Cardiac septum (tissue), 1 donor: Measurements from ENCODE around the gene UAP1L1. TPM values are rescaled to one million over a fixed set of nuclear protein-coding genes. Genes with fewer than 3 reads are reported as not detected.
"Not testable (repeated sequence)": the region's sequence is repeated elsewhere in the genome, so short reads cannot be mapped to it uniquely, and the experiment has no call there.

Experiments used
- DNase-seq: peaks from one replicate; pipeline ENCODE4 v3.0.0-alpha.2; 2020; ENCODE audit warnings: low spot score
- intact Hi-C: fragments of 100-400 bp; cut with DNase I; formaldehyde crosslinking; loops from one replicate; pipeline ENCODE4 v1.14.0; 2022
- total RNA-seq: library from RNA; stranded (reverse); fragmentation: NEBNext Ultra II Directional; extraction: Animal tissue kit (Norgen Biotek cat#: 25700); gene quantifications from one replicate; pipeline ENCODE4 v1.2.1, GENCODE V29; 2021
- donor health status: DM: no; HTN: no; CAD: no.

The UAP1L1 gene
- total RNA-seq, 1 donor from 2014 or later, result 6.5 TPM

DNA sequence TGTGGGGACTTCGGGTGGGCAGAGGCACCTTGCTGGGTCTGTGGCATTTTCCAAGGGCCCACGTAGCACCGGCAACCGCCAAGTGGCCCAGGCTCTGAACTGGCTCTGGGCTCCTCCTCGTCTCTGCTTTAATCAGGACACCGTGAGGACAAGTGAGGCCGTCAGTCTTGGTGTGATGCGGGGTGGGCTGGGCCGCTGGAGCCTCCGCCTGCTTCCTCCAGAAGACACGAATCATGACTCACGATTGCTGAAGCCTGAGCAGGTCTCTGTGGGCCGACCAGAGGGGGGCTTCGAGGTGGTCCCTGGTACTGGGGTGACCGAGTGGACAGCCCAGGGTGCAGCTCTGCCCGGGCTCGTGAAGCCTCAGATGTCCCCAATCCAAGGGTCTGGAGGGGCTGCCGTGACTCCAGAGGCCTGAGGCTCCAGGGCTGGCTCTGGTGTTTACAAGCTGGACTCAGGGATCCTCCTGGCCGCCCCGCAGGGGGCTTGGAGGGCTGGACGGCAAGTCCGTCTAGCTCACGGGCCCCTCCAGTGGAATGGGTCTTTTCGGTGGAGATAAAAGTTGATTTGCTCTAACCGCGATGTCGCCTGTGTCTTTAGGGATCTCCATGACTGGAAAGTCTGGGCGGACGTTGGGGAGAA is 31.4 kb downstream of the UAP1L1 start:
- intact Hi-C loops, result no loop called here
- no peak for DNase-seq

DNA sequence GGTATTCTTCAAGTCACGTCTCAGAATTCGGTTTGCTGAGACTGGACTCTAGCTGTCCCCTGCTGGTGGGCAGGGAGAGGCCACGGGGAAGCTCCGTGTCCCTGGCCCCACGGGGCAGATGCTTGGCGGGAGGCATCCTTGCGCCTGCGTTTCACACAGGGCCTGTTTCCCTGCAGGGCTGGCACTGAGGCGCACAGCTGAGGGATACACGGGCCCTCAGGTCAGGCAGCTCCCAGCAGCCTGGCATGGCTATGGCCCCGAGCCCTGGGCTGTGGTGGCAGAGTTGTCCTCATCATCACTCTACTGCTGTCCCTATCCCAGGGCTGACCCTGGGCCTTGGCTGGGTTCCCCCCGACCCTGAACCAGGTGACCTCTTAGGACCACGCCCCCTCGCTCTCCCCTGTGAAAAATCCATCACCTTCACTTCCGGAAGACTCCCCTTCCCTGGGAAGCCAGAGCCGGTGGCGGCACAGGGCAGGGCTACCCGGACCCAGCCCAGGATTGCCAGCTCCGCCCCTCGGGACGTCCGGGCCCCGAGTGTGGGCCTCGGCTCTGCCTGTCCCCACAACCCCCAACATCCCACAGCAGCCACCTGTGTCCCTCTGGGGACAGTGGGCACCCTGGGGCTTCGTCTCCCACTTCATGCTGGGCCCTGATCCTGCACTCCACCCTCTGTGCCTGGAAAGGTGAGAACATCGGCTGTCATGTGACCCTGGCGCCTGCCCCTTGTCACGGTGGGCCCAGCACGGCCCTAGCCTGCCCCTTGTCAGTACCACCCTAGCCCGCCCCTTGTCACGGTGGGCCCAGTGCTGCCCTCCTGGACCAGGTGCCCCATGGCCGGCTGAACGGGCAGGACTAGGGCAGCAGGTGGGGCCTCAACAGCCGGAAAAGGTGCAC is 32.2 kb downstream of the UAP1L1 start:
- DNase-seq, result no peak
- intact Hi-C loops, result no loop called here

DNA sequence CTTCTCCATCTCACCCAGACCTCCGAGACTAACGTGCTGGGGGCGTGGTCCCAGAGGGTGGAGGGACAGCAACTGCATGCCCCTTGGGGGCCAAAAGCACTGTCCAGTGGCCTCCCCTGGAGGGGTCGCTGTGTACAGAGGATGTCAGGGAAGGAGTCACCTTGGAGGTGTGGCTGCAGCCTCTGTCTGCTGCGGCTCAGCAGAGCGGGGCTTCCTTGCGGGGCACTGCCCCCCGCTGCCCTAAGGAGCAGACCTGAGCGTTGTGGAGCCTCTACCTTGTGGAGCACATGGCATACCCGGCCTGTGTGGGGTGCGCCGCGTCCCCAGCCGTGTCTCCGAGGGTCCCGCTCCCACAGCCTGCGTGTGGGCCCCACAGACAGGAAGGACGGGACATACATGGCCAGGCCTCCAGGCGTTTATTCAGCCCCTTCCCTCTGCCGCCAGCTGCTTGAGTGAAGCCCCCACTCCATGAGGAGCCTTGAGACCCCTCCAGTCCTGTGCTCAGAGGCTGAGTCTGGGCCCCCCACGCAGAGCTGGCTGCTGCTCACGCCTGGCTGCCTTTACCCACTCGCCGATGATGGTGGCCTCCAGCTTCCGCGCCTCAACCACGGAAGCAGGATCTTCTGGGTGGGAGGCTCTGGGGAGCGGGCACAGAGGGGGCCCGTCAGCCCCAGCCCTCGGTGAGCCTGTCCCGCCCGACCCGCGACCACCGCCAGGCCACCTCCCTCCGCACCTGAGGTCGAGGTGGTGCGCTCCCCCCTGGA is 33.0 kb downstream of the UAP1L1 start:
- DNase-seq, result no peak
- intact Hi-C loops, result no loop called here

DNA sequence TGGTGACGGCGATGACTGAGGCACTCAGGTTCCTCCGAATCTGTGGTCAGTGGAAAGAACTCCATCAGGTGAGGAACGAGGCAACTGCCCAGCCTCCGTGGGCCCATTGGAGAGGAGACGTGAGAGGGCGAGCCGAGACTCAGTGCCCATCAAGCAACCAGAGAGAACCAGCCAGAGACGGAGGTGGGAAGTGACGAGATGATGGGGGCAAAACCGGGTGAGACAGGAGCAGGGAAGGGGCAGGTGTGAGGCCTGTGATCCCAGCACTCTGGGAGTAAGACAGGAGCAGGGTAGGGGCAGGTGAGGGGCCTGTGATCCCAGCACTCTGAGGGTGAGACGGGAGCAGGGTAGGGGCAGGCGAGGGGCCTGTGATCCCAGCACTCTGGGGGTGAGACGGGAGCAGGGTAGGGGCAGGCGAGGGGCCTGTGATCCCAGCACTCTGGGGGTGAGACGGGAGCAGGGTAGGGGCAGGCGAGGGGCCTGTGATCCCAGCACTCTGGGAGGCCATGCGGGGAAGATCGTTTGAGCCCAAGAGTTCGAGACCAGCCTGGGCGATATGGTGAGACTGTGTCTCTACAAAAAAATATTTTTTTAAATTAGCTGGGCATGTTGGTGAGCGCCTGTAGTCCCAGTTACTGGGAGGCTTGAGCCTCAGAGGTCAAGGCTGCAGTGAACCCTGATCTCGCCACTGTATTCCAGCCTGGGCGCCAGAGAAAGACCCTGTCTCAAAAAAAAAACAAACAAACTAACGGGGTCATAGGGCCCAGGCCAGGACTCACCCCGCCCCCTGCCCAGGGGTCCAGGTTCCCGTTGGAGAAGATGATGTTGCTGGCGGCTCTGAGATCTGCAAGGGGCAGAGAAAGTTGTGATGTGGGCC is 33.8 kb downstream of the UAP1L1 start:
- DNase-seq, result no peak
- intact Hi-C loops, result no loop called here

DNA sequence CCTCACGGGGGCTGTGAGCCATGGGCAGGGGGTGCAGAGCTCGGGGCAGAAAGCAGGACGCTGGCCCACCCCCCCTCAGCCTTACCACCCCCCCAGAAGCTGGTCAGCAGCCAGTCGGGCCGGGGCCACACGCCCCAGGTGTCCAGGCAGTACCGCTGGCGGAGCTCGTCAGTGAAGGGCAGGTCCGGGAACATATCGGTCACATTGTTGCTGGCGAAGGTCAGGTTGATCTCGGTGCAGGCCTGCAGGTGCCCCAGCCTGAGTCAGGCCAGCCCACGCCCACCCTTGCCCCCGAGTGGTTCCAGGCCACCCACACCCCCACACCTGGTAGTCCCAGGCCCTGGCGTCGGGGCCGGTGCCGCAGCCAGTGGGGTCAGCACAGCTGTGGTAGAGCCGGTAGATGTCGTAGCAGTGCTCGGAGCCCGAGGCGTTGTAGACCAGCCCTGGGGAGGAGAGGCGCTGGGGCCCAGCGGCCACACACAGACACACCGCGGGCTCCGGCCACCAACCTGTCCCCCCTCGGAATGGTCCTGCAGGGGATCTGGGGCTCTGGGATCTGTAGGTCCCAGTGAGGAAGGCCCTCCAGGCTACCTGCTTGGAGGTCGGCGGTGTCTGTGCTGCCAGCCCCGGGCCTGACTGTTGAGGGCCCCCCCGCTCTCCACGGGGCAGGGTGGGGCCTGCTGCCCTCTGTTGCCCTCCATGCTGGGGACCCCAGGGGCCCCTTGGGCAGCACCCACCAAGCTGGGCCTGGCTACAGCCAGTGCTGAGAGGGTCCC is 34.7 kb downstream of the UAP1L1 start:
- DNase-seq, result no peak
- intact Hi-C loops, result no loop called here

DNA sequence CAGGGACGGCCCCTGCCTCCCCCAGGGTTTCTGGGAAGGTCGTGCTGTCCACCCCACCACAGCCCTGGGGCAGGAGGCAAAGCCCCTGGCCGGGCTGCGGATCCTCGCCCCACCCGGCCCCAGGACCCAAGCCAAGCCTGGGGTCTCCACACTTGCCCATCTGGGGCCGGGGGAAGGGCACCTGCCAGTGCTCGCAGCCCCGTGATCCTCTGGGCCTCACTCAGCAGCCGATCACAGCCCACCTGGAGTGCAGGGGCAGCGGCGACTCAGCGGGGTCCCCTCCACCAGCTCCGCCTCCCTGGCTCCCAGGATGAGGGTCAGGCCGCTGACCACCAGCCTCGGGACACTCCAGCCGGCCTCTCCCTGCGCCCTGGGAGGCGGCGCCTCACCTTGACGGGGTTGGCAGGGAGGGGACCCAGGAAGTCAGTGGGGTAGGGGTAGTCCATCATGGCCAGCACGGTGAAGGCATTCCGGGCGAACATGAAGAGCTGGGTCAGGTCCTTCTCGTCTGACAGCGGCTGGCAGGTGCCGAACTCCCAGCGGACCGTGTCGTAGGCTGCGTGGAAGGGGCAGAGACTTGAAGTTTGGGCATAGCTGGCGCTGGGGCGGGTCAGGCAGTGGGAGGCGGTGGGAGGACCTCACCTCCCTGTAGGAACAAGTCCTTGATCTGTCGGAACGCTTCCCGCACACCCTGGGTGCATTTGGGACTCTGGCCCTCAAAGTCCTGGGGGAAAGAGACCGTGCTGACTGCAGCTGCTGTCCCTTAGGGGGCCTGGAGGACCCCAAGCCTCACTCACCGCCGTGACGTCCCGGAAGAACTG is 35.5 kb downstream of the UAP1L1 start:
- intact Hi-C loops, result no loop called here
- DNase-seq, result no peak

DNA sequence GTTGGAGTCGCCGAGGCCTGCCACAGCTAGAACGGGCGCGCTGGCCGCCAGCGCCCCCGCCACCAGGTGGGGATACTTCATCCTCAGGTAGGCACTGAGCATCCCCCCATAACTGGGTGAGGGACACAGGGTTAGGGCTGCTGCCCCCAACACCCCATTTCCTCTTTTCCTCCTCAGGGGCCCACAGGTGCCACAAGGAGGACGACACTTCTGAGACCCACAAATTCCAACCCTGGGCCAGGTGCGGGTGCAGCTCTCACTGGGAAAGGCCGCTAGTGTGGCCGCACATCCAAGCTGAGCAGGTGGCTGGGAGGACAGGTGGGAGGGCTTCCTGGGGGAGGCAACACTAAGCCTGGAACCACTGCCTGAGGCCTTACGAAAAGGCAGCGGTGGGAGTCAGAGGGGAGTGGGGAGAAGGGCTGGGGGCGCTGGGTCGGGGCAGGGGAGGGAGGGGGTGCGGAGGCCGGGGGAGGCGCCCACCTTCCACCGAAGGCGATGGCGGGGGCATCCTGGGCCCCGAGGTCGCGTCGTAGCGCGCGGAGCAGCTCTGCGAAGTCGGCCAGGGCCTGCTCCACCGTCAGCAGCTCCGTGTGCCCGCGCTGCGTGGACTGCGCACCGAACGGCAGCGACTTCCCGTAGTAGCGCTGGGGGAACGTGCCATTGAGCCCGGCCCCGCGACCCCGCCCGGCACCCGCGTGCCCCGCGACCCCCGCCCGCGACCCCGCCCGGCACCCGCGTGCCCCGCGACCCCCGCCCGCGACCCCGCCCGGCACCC is 36.3 kb downstream of the UAP1L1 start:
- intact Hi-C loops, result no loop called here
- DNase-seq, result no peak

DNA sequence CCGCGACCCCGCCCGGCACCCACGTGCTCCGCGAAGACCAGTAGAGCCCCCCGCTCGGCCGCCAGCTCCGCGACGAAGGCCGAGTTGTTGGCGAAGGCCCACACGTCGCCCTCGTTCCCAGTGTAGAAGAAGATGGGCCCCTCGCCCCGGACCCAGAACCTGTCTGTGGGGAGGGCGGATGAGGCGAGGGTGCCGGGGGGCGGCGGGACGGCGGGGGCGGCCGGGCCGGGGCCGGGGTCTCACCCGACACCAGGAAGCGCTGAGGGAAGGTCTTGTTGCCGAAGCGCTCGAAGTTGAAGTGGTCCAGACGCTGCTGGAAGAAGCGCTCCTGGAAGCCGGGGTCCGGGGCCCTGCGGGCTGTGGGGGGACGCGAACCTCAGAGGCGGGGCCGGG is 36.9 kb downstream of the UAP1L1 start:
- intact Hi-C loops, result no loop called here
- DNase-seq, result no peak

DNA sequence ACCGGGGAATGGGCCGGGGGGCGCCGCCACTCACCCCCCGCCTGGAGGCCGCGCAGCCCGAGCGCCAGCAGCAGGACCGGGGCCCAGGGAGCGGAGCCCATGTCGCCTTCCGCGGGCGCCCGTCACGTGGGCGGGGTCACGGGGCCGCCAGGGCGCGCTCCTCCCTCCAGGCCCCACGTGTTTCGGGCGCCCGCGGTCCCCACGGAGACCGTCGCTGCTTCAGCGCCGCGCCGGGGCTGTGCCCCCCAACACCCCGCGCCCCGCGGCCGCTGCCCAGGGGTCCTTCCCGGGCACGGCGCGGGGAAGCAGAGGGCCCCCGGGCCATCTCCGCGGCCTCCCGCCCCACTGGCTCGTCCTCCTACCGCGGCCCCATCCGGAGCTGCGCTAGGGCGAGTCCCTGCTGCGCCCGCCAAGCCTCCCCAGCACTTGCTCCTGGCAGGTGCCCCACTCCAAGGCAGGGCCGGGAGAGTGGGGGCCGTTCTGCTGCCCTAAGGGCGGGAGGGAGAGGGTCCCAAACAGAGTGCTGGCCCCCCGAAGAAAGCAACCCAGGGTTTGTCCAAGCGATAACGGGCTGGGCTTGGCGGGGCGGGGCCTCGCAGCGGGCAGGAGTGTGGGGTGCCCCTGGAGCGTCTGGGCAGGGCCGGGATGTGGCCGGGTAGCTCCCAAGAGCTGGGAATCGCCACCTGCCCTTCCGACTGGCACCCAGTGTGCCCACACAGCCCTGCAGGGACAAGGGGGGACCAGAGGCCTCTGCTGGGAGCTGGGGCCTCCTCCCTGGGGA is 37.5 kb downstream of the UAP1L1 start, which contains the start of gene DPP7:
Gene DPP7, minus strand, starts transcription at position 121 of the 781 bp plus-strand sequence. Its CDS starts 20 bp downstream, at position 101.
- intact Hi-C loops, result no loop called here
- peak; percentile 89 for DNase-seq

DNA sequence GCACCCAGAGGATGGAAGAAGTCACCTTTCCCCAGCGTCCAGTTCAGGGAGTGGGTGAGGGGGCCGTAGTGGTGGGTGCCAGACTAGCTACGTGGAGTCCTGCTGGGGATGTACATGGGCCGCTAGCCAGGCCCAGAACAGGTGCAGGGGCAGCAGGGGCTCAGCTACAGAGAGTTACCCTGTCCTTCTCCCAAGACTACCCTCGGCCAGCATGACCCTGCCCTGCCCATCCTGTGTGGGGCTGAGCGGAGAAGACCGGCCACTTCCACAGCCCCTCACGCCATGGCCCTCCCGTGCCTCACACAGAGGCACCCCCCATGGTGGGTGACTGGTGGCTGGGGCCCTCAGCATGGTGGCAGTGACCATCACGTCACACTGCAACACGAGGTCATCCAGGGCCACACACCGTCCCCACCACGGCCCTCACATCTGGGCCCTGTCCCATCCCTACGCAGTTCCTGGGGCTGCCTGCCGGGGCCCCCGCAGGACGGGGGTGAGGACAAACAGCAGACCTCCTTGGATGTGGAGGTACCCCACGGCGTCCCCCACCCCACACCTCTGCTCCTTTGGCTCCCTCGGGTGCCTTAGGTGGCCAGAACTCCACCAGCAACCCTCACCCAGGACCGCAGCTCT is 38.2 kb downstream of the UAP1L1 start:
- DNase-seq, result no peak
- intact Hi-C loops, result no loop called here

DNA sequence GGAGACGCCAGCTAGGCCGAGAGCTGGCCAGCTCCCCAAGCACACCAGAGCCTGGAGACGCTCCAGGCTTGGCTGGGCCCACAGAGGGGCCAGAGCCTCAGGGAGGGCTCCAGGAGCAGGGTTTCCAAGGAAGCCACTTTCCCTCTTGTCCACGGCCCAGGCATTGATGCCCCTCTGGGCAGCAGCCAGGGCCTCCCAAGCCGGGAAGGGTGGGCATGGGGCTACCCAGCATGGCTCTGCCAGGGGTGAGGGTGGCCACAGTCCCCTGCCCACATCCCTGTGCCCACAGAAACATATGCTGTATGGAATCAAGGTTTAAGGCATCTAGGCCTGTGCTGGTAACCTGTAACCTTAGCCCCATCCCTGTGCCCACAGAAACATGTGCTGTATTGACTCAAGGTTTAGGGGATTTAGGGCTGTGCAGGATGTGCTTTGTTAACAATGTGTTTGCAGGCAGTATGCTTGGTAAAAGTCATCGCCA is 38.8 kb downstream of the UAP1L1 start:
- no peak for DNase-seq
- intact Hi-C loops, result no loop called here

DNA sequence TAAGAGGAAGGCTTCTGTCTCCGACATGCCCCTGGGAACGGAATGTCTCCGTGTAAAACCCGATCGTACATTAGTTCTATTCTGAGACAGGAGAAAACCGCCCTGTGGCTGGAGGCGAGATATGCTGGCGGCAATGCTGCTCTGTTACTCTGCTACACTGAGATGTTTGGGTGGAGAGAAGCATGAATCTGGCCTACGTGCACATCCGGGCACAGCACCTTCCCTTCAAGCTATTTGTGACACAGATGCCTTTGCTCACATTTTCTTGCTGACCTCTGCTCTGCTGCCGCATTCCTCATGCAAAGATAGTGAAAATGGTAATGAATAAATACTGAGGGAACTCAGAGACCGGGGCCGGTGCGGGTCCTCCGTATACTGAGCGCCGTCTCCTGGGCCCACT is 39.4 kb downstream of the UAP1L1 start:
- intact Hi-C loops, result no loop called here
- no peak for DNase-seq

DNA sequence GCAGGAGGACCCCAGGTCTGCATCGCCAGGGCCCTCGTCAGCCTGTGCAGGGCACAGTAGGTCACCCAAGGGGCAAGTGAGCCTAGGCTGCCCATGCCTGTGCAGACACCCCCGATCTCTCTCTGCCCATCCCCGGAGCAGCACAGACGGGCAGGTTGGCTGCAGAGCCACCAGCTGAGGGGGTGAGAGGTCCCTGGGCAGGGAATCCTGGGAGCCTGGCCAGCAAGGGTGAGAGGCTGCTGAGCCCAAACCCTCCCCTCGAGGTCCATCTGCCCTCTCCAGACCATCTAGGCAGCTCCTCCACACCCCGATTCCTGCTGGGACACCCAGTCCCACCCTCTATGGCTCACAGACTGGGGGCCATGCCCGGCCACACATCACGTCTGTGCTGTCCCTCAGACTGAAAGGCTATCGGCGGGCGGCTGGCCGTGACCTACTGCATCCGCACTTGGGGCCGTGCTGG is 40.0 kb downstream of the UAP1L1 start:
- intact Hi-C loops, result no loop called here
- DNase-seq, result no peak

DNA sequence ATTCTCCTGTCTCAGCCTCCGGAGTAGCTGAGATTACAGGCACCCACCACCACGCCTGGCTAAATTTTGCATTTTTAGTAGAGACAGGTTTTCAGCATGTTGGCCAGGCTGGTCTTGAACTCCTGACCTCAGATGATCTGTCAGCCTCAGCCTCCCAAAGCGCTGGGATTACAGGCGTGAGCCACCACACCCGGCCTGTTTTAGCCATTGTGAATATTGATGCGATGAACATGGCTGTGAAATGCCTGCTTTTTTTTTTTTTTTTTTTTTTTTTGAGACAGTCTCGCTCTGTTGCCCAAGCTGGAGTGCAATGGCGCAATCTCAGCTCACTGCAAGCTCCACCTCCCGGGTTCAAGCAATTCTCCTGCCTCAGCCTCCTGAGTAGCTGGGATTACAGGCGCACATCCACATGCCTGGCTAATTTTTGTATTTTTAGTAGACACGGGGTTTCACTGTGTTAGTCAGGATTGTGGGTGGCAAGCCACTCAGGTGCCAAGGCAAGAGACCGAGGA is 40.8 kb downstream of the UAP1L1 start:
- intact Hi-C loops, DNase-seq: not testable (repeated sequence)
